K562 (cell line): ENCODE results near the gene ZYG11A. TPM values are rescaled to one million over a fixed set of nuclear protein-coding genes. Genes with fewer than 3 reads are reported as not detected.
A peak's percentile ranks its signal among the peaks of the same experiment; 100 is the strongest.

Source experiments
- CAMTA2 ChIP-seq: fragments of 250-450 bp; sonication (Bioruptor Pico); conservative IDR thresholded peaks from 2 replicates; pipeline ENCODE4 v1.5.1; 2022
- CBX5 ChIP-seq: IDR thresholded peaks from 2 replicates; pipeline ENCODE4 v1.6.1; 2014; ENCODE audit warnings: low read depth, borderline replicate concordance
- ESRRB ChIP-seq: fragments of 250-450 bp; sonication (Bioruptor Pico); IDR thresholded peaks from 2 replicates; pipeline ENCODE4 v1.5.0; 2020; ENCODE audit warnings: mild to moderate bottlenecking, moderate library complexity, borderline replicate concordance
- SUPT5H ChIP-seq: fragments of 450-650 bp; IDR thresholded peaks from 2 replicates; pipeline ENCODE4 v1.6.1; 2016
- ZNF232 ChIP-seq: sonication (generic); formaldehyde crosslinking; IDR thresholded peaks from 2 replicates; pipeline ENCODE4 v1.8.0; 2022; ENCODE audit warnings: mild to moderate bottlenecking, missing genetic modification reagents
- polyA plus RNA-seq, 8 experiments: library from polyadenylated mRNA; depleted of rRNA in 4 of 8; stranded (reverse) in 5 of 8; unstranded in 3 of 8; fragments of >200 nt; fragmentation: Nextera tagmentation in 2 of 8; fragmentation: Illumina TruSeq in 1 of 8; extraction: Ambion mirVana in 2 of 8; extraction: Trizol in 1 of 8; gene quantifications; 2 replicates each; pipeline versions ENCODE4 v1.2.1 to v1.2.3, GENCODE V29; 2011 to 2014; ENCODE audit warnings: inconsistent platforms in 1 of 8, missing spikeins in 1 of 8
- total RNA-seq, 7 experiments: library from RNA; depleted of rRNA in 6 of 7; stranded (reverse); fragments of >200 nt in 6 of 7; fragmentation: Illumina TruSeq in 2 of 7; extraction: Trizol in 2 of 7; gene quantifications; 2 replicates each; pipeline versions ENCODE4 v1.2.1 to v1.2.3, GENCODE V29; 2011 to 2021; ENCODE audit warnings: low replicate concordance in 1 of 7
- TF ChIP-seq, protein P1 (sequence below): conservative IDR thresholded peaks from 2 replicates; pipeline ENCODE4 v1.6.1; 2011; ENCODE audit warnings: low read depth, mild to moderate bottlenecking, low read length; ENCODE audit not compliant: control insufficient read depth
- TF ChIP-seq, protein P2 (sequence below), 2 experiments: fragments of 450-650 bp; IDR thresholded peaks; 2 replicates each; pipeline ENCODE4 v1.6.1; 2016
- TF ChIP-seq, protein P3 (sequence below): sonication (generic); formaldehyde crosslinking; IDR thresholded peaks from 2 replicates; pipeline ENCODE4 v1.8.0; 2023; ENCODE audit warnings: missing genetic modification reagents, mild to moderate bottlenecking, borderline replicate concordance
- TF ChIP-seq, protein P4 (sequence below), 2 experiments: fragments of 450-650 bp in 1 of 2; sonication (generic) in 1 of 2; formaldehyde crosslinking in 1 of 2; IDR thresholded peaks; 2 replicates each; pipeline versions ENCODE4 v1.7.1 to v1.9.0; 2016 to 2022; ENCODE audit warnings: inconsistent platforms in 1 of 2, mild to moderate bottlenecking in 1 of 2, missing genetic modification reagents in 1 of 2

Gene ZYG11A
- total and polyA plus RNA-seq, 9 of the 15 experiments (the other 6 are each of a cell fraction or from before 2014, with no cell fraction given) = 4.5 to 21.9 (median 14.0) TPM

DNA sequence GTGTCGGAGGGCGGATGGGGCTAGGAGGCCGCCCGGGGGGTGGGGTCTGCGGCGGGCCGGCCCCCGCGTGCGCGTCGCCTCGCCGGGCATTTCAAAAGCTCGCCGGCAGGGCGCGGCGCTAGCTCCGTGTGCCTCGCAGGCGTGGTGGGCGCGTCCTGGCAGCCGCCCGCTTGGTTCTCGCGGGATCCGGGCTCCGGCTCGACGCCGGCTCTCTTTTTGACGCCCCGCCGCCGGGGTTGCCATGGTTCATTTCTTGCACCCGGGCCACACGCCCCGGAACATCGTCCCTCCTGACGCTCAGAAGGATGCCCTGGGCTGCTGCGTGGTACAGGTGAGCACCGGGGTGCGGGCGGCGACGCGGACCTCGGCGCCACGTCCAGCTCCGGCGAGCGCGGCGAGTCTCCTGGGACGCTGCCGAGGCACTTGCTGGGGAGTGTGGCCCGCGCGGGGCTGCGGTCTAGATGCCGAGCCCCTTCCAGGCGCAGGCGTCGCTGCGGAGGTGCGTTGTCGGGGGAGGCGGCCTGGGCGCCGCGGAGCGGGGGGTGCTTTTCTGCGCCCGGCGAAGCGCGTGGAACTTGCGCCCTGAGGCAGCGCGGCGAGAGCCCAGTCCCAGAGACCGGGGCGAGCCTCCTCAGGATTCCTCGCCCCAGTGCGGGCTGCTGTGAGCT is at the start of gene ZYG11A (continued):
- TF ChIP-seq, protein P1, sequence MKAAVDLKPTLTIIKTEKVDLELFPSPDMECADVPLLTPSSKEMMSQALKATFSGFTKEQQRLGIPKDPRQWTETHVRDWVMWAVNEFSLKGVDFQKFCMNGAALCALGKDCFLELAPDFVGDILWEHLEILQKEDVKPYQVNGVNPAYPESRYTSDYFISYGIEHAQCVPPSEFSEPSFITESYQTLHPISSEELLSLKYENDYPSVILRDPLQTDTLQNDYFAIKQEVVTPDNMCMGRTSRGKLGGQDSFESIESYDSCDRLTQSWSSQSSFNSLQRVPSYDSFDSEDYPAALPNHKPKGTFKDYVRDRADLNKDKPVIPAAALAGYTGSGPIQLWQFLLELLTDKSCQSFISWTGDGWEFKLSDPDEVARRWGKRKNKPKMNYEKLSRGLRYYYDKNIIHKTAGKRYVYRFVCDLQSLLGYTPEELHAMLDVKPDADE = peak; percentile 84
- TF ChIP-seq, protein P2, sequence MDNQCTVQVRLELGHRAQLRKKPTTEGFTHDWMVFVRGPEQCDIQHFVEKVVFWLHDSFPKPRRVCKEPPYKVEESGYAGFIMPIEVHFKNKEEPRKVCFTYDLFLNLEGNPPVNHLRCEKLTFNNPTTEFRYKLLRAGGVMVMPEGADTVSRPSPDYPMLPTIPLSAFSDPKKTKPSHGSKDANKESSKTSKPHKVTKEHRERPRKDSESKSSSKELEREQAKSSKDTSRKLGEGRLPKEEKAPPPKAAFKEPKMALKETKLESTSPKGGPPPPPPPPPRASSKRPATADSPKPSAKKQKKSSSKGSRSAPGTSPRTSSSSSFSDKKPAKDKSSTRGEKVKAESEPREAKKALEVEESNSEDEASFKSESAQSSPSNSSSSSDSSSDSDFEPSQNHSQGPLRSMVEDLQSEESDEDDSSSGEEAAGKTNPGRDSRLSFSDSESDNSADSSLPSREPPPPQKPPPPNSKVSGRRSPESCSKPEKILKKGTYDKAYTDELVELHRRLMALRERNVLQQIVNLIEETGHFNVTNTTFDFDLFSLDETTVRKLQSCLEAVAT (IDR thresholded peaks at IDR 0.05) = no peak; a peak in 1 of 4 replicates
- TF ChIP-seq SUPT5H = peak; percentile 67; the same call in 1 of the 2 replicates
- TF ChIP-seq, protein P3, sequence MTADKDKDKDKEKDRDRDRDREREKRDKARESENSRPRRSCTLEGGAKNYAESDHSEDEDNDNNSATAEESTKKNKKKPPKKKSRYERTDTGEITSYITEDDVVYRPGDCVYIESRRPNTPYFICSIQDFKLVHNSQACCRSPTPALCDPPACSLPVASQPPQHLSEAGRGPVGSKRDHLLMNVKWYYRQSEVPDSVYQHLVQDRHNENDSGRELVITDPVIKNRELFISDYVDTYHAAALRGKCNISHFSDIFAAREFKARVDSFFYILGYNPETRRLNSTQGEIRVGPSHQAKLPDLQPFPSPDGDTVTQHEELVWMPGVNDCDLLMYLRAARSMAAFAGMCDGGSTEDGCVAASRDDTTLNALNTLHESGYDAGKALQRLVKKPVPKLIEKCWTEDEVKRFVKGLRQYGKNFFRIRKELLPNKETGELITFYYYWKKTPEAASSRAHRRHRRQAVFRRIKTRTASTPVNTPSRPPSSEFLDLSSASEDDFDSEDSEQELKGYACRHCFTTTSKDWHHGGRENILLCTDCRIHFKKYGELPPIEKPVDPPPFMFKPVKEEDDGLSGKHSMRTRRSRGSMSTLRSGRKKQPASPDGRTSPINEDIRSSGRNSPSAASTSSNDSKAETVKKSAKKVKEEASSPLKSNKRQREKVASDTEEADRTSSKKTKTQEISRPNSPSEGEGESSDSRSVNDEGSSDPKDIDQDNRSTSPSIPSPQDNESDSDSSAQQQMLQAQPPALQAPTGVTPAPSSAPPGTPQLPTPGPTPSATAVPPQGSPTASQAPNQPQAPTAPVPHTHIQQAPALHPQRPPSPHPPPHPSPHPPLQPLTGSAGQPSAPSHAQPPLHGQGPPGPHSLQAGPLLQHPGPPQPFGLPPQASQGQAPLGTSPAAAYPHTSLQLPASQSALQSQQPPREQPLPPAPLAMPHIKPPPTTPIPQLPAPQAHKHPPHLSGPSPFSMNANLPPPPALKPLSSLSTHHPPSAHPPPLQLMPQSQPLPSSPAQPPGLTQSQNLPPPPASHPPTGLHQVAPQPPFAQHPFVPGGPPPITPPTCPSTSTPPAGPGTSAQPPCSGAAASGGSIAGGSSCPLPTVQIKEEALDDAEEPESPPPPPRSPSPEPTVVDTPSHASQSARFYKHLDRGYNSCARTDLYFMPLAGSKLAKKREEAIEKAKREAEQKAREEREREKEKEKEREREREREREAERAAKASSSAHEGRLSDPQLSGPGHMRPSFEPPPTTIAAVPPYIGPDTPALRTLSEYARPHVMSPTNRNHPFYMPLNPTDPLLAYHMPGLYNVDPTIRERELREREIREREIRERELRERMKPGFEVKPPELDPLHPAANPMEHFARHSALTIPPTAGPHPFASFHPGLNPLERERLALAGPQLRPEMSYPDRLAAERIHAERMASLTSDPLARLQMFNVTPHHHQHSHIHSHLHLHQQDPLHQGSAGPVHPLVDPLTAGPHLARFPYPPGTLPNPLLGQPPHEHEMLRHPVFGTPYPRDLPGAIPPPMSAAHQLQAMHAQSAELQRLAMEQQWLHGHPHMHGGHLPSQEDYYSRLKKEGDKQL (CRISPR knock-in tag) = no peak
- TF ChIP-seq, protein P4, sequence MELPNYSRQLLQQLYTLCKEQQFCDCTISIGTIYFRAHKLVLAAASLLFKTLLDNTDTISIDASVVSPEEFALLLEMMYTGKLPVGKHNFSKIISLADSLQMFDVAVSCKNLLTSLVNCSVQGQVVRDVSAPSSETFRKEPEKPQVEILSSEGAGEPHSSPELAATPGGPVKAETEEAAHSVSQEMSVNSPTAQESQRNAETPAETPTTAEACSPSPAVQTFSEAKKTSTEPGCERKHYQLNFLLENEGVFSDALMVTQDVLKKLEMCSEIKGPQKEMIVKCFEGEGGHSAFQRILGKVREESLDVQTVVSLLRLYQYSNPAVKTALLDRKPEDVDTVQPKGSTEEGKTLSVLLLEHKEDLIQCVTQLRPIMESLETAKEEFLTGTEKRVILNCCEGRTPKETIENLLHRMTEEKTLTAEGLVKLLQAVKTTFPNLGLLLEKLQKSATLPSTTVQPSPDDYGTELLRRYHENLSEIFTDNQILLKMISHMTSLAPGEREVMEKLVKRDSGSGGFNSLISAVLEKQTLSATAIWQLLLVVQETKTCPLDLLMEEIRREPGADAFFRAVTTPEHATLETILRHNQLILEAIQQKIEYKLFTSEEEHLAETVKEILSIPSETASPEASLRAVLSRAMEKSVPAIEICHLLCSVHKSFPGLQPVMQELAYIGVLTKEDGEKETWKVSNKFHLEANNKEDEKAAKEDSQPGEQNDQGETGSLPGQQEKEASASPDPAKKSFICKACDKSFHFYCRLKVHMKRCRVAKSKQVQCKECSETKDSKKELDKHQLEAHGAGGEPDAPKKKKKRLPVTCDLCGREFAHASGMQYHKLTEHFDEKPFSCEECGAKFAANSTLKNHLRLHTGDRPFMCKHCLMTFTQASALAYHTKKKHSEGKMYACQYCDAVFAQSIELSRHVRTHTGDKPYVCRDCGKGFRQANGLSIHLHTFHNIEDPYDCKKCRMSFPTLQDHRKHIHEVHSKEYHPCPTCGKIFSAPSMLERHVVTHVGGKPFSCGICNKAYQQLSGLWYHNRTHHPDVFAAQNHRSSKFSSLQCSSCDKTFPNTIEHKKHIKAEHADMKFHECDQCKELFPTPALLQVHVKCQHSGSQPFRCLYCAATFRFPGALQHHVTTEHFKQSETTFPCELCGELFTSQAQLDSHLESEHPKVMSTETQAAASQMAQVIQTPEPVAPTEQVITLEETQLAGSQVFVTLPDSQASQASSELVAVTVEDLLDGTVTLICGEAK (IDR thresholded peaks at IDR 0.05) = no peak
- TF ChIP-seq, protein P4 (CRISPR knock-in tag; IDR thresholded peaks at IDR 0.05) = no peak
- no peak for TF ChIP-seq CBX5
- TF ChIP-seq ZNF232 (CRISPR knock-in tag) = 0 out of 2 replicates have a peak, but pooled peaks have one; percentile 54
- no peak for TF ChIP-seq ESRRB (CRISPR knock-in tag)
- no peak for TF ChIP-seq CAMTA2 (CRISPR knock-in tag)
